SK-N-SH (cell line): ENCODE data around the gene LTBP1. TPM values are rescaled to one million over a fixed set of nuclear protein-coding genes. Genes with fewer than 3 reads are reported as not detected.

Experiments used
- CTCF ChIA-PET: fragments of 300-600, 350-600 bp; formaldehyde crosslinking; extraction: SDS; loops from one replicate; lab custom pipeline; 2021; lab: Yijun Ruan, JAX
- POLR2A ChIA-PET: fragments of 350-600 bp; sonication (Branson Sonifier 250); formaldehyde crosslinking; extraction: SDS; loops from one replicate; lab custom pipeline; 2020; ENCODE audit warnings: antibody characterized with exemption, inconsistent platforms; lab: Yijun Ruan, JAX
- DNase-seq: peaks from one replicate; pipeline ENCODE4 v3.0.0; 2012
- H2AFZ ChIP-seq: fragments of 200-600 bp; sonication (generic); 2 replicates; pipeline ENCODE4 v1.8.1; 2016; ENCODE audit warnings: antibody characterized with exemption, mild to moderate bottlenecking, low read depth
- H3F3A ChIP-seq: fragments of 200-600 bp; sonication (generic); replicated peaks from 2 replicates; pipeline ENCODE3; 2016; ENCODE audit warnings: antibody characterized with exemption, mild to moderate bottlenecking; ENCODE audit not compliant: insufficient read depth
- H3K27ac ChIP-seq, 2 experiments: fragments of 200-500 bp in 1 of 2; fragments of 200-600 bp in 1 of 2; sonication (Bioruptor generic) in 1 of 2; sonication (generic), shearing (Covaris generic) in 1 of 2; 2 replicates each; pipeline versions ENCODE4 v1.5.1 to v1.6.1; 2014 to 2016; ENCODE audit warnings: low read depth in 2 of 2, inconsistent platforms in 1 of 2, low read length in 1 of 2, mild to moderate bottlenecking in 1 of 2, mixed read lengths in 1 of 2
- H3K27me3 ChIP-seq: fragments of 200-600 bp; sonication (generic), shearing (Covaris generic); 2 replicates; pipeline ENCODE4 v1.6.1; 2016; ENCODE audit warnings: mixed run types; ENCODE audit not compliant: insufficient read depth
- H3K36me3 ChIP-seq, 2 experiments: fragments of 200-500 bp in 1 of 2; fragments of 200-600 bp in 1 of 2; sonication (Bioruptor generic) in 1 of 2; sonication (generic) in 1 of 2; replicated peaks in 1 of 2; 2 replicates each; pipeline versions ENCODE3 to v1.5.1; 2014 to 2016; ENCODE audit warnings: low read length in 1 of 2, mild to moderate bottlenecking in 1 of 2; ENCODE audit not compliant: insufficient read depth in 2 of 2, control insufficient read depth in 1 of 2
- H3K4me1 ChIP-seq, 2 experiments: fragments of 200-500 bp in 1 of 2; fragments of 200-600 bp in 1 of 2; sonication (Bioruptor generic) in 1 of 2; sonication (generic), shearing (Covaris generic) in 1 of 2; 2 replicates each; pipeline versions ENCODE4 v1.5.1 to v1.6.1; 2014 to 2016; ENCODE audit warnings: low read depth in 1 of 2, low read length in 1 of 2, mixed run types in 1 of 2; ENCODE audit not compliant: insufficient read depth in 2 of 2, control insufficient read depth in 1 of 2
- H3K4me2 ChIP-seq: fragments of 200-600 bp; sonication (generic), shearing (Covaris generic); 2 replicates; pipeline ENCODE4 v1.6.1; 2017; ENCODE audit warnings: mixed run types
- H3K4me3 ChIP-seq, 2 experiments: fragments of 200-500 bp in 1 of 2; fragments of 200-600 bp in 1 of 2; sonication (Bioruptor generic) in 1 of 2; sonication (generic), shearing (Covaris generic) in 1 of 2; 2 replicates each; pipeline versions ENCODE4 v1.5.1 to v1.8.1; 2014 to 2016; ENCODE audit warnings: low read depth in 2 of 2, inconsistent platforms in 1 of 2, low read length in 1 of 2, mild to moderate bottlenecking in 1 of 2, mixed read lengths in 1 of 2, moderate library complexity in 1 of 2
- H3K79me2 ChIP-seq: fragments of 200-600 bp; sonication (generic); 2 replicates; pipeline ENCODE4 v1.8.1; 2017; ENCODE audit warnings: mild to moderate bottlenecking; ENCODE audit not compliant: insufficient read depth
- H3K9ac ChIP-seq: fragments of 200-600 bp; sonication (generic); 2 replicates; pipeline ENCODE4 v1.6.1; 2017; ENCODE audit warnings: mixed run types
- H3K9me2 ChIP-seq: fragments of 200-600 bp; sonication (generic); 2 replicates; pipeline ENCODE4 v1.6.1; 2017; ENCODE audit warnings: mixed run types
- H3K9me3 ChIP-seq: fragments of 200-600 bp; sonication (generic); 2 replicates; pipeline ENCODE4 v1.6.1; 2017; ENCODE audit warnings: mixed run types, mild to moderate bottlenecking, moderate library complexity
- H4K20me1 ChIP-seq: fragments of 200-600 bp; sonication (generic); 2 replicates; pipeline ENCODE4 v1.6.1; 2017; ENCODE audit warnings: mild to moderate bottlenecking, mixed run types; ENCODE audit not compliant: insufficient read depth
- CTCF ChIP-seq: fragments of 200-600 bp; sonication (generic); IDR thresholded peaks from 2 replicates; pipeline ENCODE4 v1.6.1; 2017; ENCODE audit warnings: antibody characterized with exemption, mild to moderate bottlenecking, moderate library complexity
- ELF1 ChIP-seq: IDR thresholded peaks from 2 replicates; pipeline ENCODE4 v1.4.0; 2012
- EP300 ChIP-seq, 2 experiments: IDR thresholded peaks; 2 replicates each; pipeline versions ENCODE4 v1.4.0 to v1.6.1; 2012; ENCODE audit warnings: borderline replicate concordance in 1 of 2, low read depth in 1 of 2, low read length in 1 of 2
- EZH2phosphoT487 ChIP-seq: fragments of 200-600 bp; sonication (generic); IDR thresholded peaks from 2 replicates; pipeline ENCODE4 v1.6.1; 2017; ENCODE audit warnings: low read depth, mixed run types, mild to moderate bottlenecking, antibody characterized with exemption, moderate library complexity, borderline replicate concordance
- FOXM1 ChIP-seq: IDR thresholded peaks from 2 replicates; pipeline ENCODE4 v1.4.0; 2012; ENCODE audit warnings: low read depth, mild to moderate bottlenecking
- GATA2 ChIP-seq: sonication (generic); formaldehyde crosslinking; IDR thresholded peaks from 2 replicates; pipeline ENCODE4 v1.5.0; 2020; ENCODE audit warnings: mild to moderate bottlenecking, missing genetic modification reagents
- JUND ChIP-seq: IDR thresholded peaks from 2 replicates; pipeline ENCODE4 v1.4.0; 2012
- MEF2A ChIP-seq: IDR thresholded peaks from 2 replicates; pipeline ENCODE4 v1.4.0; 2012; ENCODE audit warnings: low read depth, borderline replicate concordance
- RAD21 ChIP-seq: IDR thresholded peaks from 2 replicates; pipeline ENCODE4 v1.6.1; 2012; ENCODE audit warnings: mild to moderate bottlenecking, low read length
- REST ChIP-seq: IDR thresholded peaks from 2 replicates; pipeline ENCODE4 v1.6.1; 2012; ENCODE audit warnings: mild to moderate bottlenecking, low read depth, low read length, moderate library complexity
- RFX5 ChIP-seq: IDR thresholded peaks from 2 replicates; pipeline ENCODE4 v1.6.1; 2012; ENCODE audit warnings: mild to moderate bottlenecking, improper control_type of control experiment, low read length
- RXRA ChIP-seq: IDR thresholded peaks from 2 replicates; pipeline ENCODE4 v1.4.0; 2012; ENCODE audit warnings: low read depth, mild to moderate bottlenecking, borderline replicate concordance
- SMC3 ChIP-seq: IDR thresholded peaks from 2 replicates; pipeline ENCODE4 v1.6.1; 2012; ENCODE audit warnings: low read depth, low read length, improper control_type of control experiment
- TAF1 ChIP-seq: IDR thresholded peaks from 2 replicates; pipeline ENCODE4 v1.6.1; 2012; ENCODE audit warnings: low read depth, mild to moderate bottlenecking, low read length, moderate library complexity, borderline replicate concordance
- TCF12 ChIP-seq: IDR thresholded peaks from 2 replicates; pipeline ENCODE4 v1.4.0; 2012
- TEAD4 ChIP-seq: IDR thresholded peaks from 2 replicates; pipeline ENCODE4 v1.4.0; 2012; ENCODE audit warnings: mild to moderate bottlenecking, borderline replicate concordance; ENCODE audit not compliant: insufficient read depth
- USF1 ChIP-seq: IDR thresholded peaks from 2 replicates; pipeline ENCODE4 v1.4.0; 2012; ENCODE audit warnings: low read depth, borderline replicate concordance
- USF2 ChIP-seq: fragments of 150-350 bp; IDR thresholded peaks from 2 replicates; pipeline ENCODE4 v1.6.1; 2017; ENCODE audit warnings: antibody characterized with exemption, low read length, low read depth, borderline replicate concordance
- YY1 ChIP-seq: IDR thresholded peaks from 2 replicates; pipeline ENCODE4 v1.4.0; 2012; ENCODE audit warnings: low read depth, mild to moderate bottlenecking
- WGBS: methylation state at CpG from one replicate; pipeline ENCODE4 v1.1.6; 2017; ENCODE audit warnings: low lambda C conversion rate; 5-methylcytosine and 5-hydroxymethylcytosine counted together
- polyA plus RNA-seq, 3 experiments: library from polyadenylated mRNA; depleted of rRNA; stranded (reverse); fragments of >200 nt; gene quantifications; 2 replicates each; pipeline ENCODE4 v1.2.3, GENCODE V29; 2012

Gene LTBP1
- polyA plus RNA-seq, 1 of the 3 experiments (the other 2 are of a cell fraction): 467 TPM

GRCh38 chr2:33093283-33093993 lies 146.7 kb downstream of the LTBP1 start:
- H3K4me3 ChIP-seq: no peak overlapping the region
- POLR2A ChIA-PET: no interaction called here
- DNase-seq: no peak
- no peaks in the 10 kb centered on the region for H3K4me1 ChIP-seq
- H3K27me3 ChIP-seq: no peaks in the 10 kb centered on the region
- CTCF ChIA-PET: interaction anchor here (0.9 kb wide), 1 partner anchor 95 kb away, joined by 3 read pairs; no protein-coding TSS in a partner anchor
- peaks cover 0 to 3% of the 10 kb centered on the region in 2 experiments for H3K36me3 ChIP-seq
- H3K79me2 ChIP-seq: no peaks in the 10 kb centered on the region
- WGBS: 74% methylated on average over 6 of the region's 6 CpGs
- no peak overlapping the region for H3K4me2 ChIP-seq
- H2AFZ ChIP-seq: no peak overlapping the region
- H3K9me2 ChIP-seq: no peaks in the 10 kb centered on the region
- H3K9ac ChIP-seq: no peak overlapping the region
- peaks cover 4% of the 10 kb centered on the region for H3F3A ChIP-seq
- no peaks in the 10 kb centered on the region for H4K20me1 ChIP-seq
- H3K27ac ChIP-seq: no peak overlapping the region
- H3K9me3 ChIP-seq: no peaks in the 10 kb centered on the region; the same call in 1 of the 2 replicates
- TF ChIP-seq SMC3 (no peak), TCF12 (no peak), RFX5 (no peak), FOXM1 (no peak), JUND (no peak), USF2 (no peak), RAD21 (no peak), USF1 (no peak), MEF2A (no peak), EZH2phosphoT487 (no peak), TAF1 (no peak), ELF1 (no peak), GATA2 (no peak), EP300 (IDR thresholded peaks at IDR 0.05; ENCODE audit: borderline replicate concordance in 1 of 2, low read depth in 1 of 2, low read length in 1 of 2) (no peak), TEAD4 (no peak), YY1 (no peak)

- WGBS: 32% methylated on average over 1 of the region's 1 CpG
- no peaks in the 10 kb centered on the region for H3K9me2 ChIP-seq
- H3K27ac ChIP-seq: no peak overlapping the region
Measured at GRCh38 chr2:33094303-33094702, 147.6 kb downstream of the LTBP1 start.

More at GRCh38 chr2:33094303-33094702, 147.6 kb downstream of the LTBP1 start:
- no peak for DNase-seq
- H3K4me3 ChIP-seq: no peak overlapping the region
- no peak for TF ChIP-seq REST
- no peak for TF ChIP-seq USF2
- no peak for TF ChIP-seq RXRA
- no peak for TF ChIP-seq EP300 (IDR thresholded peaks at IDR 0.05; ENCODE audit: borderline replicate concordance in 1 of 2, low read depth in 1 of 2, low read length in 1 of 2)
- no peak for TF ChIP-seq EZH2phosphoT487
- TF ChIP-seq TEAD4: no peak
- TF ChIP-seq CTCF: no peak
- H2AFZ ChIP-seq: no peak overlapping the region
- peaks cover 4% of the 10 kb centered on the region for H3F3A ChIP-seq
- peaks cover 0 to 3% of the 10 kb centered on the region in 2 experiments for H3K36me3 ChIP-seq
- no peaks in the 10 kb centered on the region for H4K20me1 ChIP-seq
- H3K9ac ChIP-seq: no peak overlapping the region
- no peak overlapping the region for H3K4me2 ChIP-seq
- POLR2A ChIA-PET: no interaction called here
- no peaks in the 10 kb centered on the region for H3K27me3 ChIP-seq
- no peaks in the 10 kb centered on the region; the same call in 1 of the 2 replicates for H3K9me3 ChIP-seq
- CTCF ChIA-PET: no interaction called here
- no peaks in the 10 kb centered on the region; a peak in 1 of 4 replicates for H3K4me1 ChIP-seq
- no peaks in the 10 kb centered on the region for H3K79me2 ChIP-seq
